Astrocyte of the cerebellum (primary cell): Measurements from ENCODE around the gene TMC5.

ENCODE experiments used
- DNase-seq: peaks from one replicate; pipeline ENCODE4 v3.0.0-alpha.2; 2011; ENCODE audit warnings: low read depth
- H3K4me3 ChIP-seq: 2 replicates; pipeline ENCODE4 v1.5.1; 2011; ENCODE audit warnings: mild to moderate bottlenecking, low read depth, low read length, moderate library complexity
- in situ Hi-C: cut with HindIII; loops from 2 replicates; pipeline ENCODE4 v1.10.0; 2017; ENCODE audit warnings: low sequenced_read_pairs
- TF ChIP-seq, protein P1 (sequence below): IDR thresholded peaks from 2 replicates; pipeline ENCODE4 v1.5.1; 2012; ENCODE audit warnings: low read length, low read depth, moderate library complexity, mild to moderate bottlenecking; ENCODE audit errors: missing control alignments

Gene TMC5

DNA sequence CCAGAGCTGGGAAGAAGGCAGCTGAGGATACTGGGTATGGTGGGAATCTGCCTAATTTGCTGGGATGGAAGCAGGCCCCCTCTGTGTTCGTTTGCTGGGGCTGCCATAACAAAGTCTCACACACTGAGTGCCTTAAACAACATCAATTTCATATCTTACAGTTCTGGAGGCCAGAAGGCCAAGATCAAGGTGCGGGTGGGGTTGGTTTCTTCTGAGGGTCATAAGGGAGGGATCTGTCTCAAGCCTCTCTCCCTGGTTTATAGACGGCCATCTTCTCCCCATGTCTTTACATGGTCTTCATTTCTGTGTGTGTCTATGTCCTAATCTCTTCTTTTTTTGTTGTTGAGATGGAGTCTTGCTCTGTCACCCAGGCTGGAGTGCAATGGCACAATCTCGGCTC, 68.4 kb downstream of the TMC5 start:
- TF ChIP-seq, protein P1, sequence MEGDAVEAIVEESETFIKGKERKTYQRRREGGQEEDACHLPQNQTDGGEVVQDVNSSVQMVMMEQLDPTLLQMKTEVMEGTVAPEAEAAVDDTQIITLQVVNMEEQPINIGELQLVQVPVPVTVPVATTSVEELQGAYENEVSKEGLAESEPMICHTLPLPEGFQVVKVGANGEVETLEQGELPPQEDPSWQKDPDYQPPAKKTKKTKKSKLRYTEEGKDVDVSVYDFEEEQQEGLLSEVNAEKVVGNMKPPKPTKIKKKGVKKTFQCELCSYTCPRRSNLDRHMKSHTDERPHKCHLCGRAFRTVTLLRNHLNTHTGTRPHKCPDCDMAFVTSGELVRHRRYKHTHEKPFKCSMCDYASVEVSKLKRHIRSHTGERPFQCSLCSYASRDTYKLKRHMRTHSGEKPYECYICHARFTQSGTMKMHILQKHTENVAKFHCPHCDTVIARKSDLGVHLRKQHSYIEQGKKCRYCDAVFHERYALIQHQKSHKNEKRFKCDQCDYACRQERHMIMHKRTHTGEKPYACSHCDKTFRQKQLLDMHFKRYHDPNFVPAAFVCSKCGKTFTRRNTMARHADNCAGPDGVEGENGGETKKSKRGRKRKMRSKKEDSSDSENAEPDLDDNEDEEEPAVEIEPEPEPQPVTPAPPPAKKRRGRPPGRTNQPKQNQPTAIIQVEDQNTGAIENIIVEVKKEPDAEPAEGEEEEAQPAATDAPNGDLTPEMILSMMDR: no peak
- DNase-seq: no peak
- H3K4me3 ChIP-seq: no peak overlapping the region
- in situ Hi-C loops: no loop called here

DNA sequence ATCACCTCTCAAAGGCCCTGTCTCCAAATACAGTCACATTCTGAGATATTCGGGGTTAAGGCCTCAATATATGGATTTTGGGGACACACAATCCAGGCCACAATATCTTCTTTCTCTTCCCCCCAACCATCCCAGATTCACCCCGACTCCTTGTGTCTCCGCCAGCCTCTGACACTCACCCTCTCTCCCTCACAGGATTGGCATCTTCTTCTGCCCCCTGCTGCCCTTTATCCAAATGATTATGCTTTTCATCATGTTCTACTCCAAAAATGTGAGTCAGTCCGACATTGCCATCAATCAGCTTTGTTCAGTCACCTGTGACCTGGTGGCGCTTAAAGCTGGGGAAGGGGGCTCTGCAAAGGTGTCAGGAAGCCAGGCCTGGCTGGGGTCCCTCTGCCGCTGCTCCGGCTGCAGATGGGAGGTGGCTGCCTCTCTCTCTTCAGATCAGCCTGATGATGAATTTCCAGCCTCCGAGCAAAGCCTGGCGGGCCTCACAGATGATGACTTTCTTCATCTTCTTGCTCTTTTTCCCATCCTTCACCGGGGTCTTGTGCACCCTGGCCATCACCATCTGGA, 69.2 kb downstream of the TMC5 start:
- DNase-seq: no peak
- H3K4me3 ChIP-seq: no peak overlapping the region
- TF ChIP-seq, protein P1: no peak
- in situ Hi-C loops: no loop called here

DNA sequence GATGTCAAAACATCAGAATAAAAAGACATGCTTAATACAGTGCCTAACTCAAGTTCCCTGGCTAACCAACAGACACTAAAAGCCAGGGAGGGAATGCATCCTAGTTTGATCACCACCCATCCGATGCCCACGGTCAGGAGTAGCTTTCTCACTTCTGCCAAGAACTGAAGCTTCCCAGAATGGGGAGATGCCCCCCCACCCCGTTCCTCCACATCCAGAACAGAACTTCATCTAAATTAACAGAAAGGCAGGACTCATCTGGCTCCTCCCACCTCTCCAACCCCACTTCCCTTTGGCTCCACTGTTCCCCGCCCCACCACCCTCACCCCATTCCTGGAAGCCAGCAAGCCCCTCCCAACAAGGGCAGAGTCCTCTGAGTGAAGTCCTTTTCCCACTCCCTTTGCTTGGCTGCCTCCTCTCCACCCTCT, 70.5 kb downstream of the TMC5 start:
- no peak for DNase-seq
- H3K4me3 ChIP-seq: no peak overlapping the region
- TF ChIP-seq, protein P1: no peak
- in situ Hi-C loops: no loop called here

- no peak for DNase-seq
- in situ Hi-C loops: no loop called here
- TF ChIP-seq, protein P1: no peak
- H3K4me3 ChIP-seq: no peak overlapping the region
Observed at GRCh38 chr16:19490619-19491018, 72.9 kb downstream of the TMC5 start.

GRCh38 chr16:19497176-19497575, 79.5 kb downstream of the TMC5 start:
- DNase-seq: no peak
- TF ChIP-seq, protein P1: no peak
- no peak overlapping the region for H3K4me3 ChIP-seq
- in situ Hi-C loops: no loop called here

DNA sequence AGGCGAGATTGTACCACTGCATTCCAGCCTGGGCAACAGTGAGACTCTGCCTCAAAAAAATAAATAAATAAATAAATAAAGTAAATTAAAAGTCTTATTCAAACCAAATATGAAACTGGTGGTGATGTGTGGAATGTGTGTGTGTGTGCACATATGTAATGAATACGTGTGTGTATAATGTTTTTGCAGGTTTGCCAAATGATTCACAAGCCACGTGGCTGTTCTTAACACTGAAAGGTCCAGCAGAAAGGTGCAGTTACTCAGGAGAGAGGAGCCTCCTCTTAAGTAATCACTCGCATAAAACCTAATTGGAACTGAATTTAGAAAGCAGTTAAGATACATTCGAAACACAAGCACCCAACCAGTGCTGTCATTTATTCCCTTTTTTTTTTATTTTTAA, 81.3 kb downstream of the TMC5 start:
- in situ Hi-C loops: no loop called here
- no peak overlapping the region for H3K4me3 ChIP-seq
- TF ChIP-seq, protein P1: no peak
- no peak for DNase-seq
